WTC11 (cell line): Measurements from ENCODE around the gene PI4KA.
A peak's percentile ranks its signal among the peaks of the same experiment; 100 is the strongest.
"Not testable (repeated sequence)": the region's sequence is repeated elsewhere in the genome, so short reads cannot be mapped to it uniquely, and the experiment has no call there.

Experiments
- ATF1 ChIP-seq: sonication (generic); formaldehyde crosslinking; IDR thresholded peaks from 2 replicates; pipeline ENCODE4 v1.8.1; 2023; ENCODE audit warnings: mild to moderate bottlenecking, moderate library complexity, missing genetic modification reagents
- CREM ChIP-seq: sonication (generic); formaldehyde crosslinking; IDR thresholded peaks from 2 replicates; pipeline ENCODE4 v1.8.1; 2022; ENCODE audit warnings: mild to moderate bottlenecking, missing genetic modification reagents, moderate library complexity
- JUN ChIP-seq: sonication (generic); formaldehyde crosslinking; IDR thresholded peaks from 2 replicates; pipeline ENCODE4 v1.8.0; 2023; ENCODE audit warnings: mild to moderate bottlenecking, missing genetic modification reagents
- NFYB ChIP-seq: sonication (generic); formaldehyde crosslinking; conservative IDR thresholded peaks from 2 replicates; pipeline ENCODE4 v1.8.0; 2022; ENCODE audit warnings: low read depth, missing genetic modification reagents
- RELA ChIP-seq: sonication (generic); formaldehyde crosslinking; IDR thresholded peaks from 2 replicates; pipeline ENCODE4 v1.8.1; 2022; ENCODE audit warnings: missing genetic modification reagents, mild to moderate bottlenecking, borderline replicate concordance
- SMAD4 ChIP-seq: sonication (generic); formaldehyde crosslinking; IDR thresholded peaks from 2 replicates; pipeline ENCODE4 v1.8.0; 2022; ENCODE audit warnings: mild to moderate bottlenecking, missing genetic modification reagents
- SP1 ChIP-seq: sonication (generic); formaldehyde crosslinking; conservative IDR thresholded peaks from 2 replicates; pipeline ENCODE4 v1.8.1; 2022; ENCODE audit warnings: missing genetic modification reagents
- TCF7 ChIP-seq: sonication (generic); formaldehyde crosslinking; IDR thresholded peaks from 2 replicates; pipeline ENCODE4 v1.8.0; 2022; ENCODE audit warnings: mild to moderate bottlenecking, low read depth, missing genetic modification reagents, moderate library complexity
- ZNF317 ChIP-seq: sonication (generic); formaldehyde crosslinking; IDR thresholded peaks from 2 replicates; pipeline ENCODE4 v1.8.1; 2023; ENCODE audit warnings: low read depth, mild to moderate bottlenecking, moderate library complexity, missing genetic modification reagents, borderline replicate concordance
- ZNF416 ChIP-seq: fragments of 250-450 bp; sonication (Bioruptor Pico); IDR thresholded peaks from 2 replicates; pipeline ENCODE4 v1.9.0; 2021; ENCODE audit warnings: mild to moderate bottlenecking, inconsistent platforms
- TF ChIP-seq, protein P1 (sequence below): sonication (generic); formaldehyde crosslinking; IDR thresholded peaks from 2 replicates; pipeline ENCODE4 v1.8.1; 2023; ENCODE audit warnings: mild to moderate bottlenecking, missing genetic modification reagents
- TF ChIP-seq, protein P2 (sequence below): fragments of 200-600 bp; IDR thresholded peaks from 2 replicates; pipeline ENCODE4 v1.8.0; 2022; ENCODE audit warnings: antibody characterized with exemption
- TF ChIP-seq, protein P3 (sequence below): sonication (generic); formaldehyde crosslinking; IDR thresholded peaks from 2 replicates; pipeline ENCODE4 v1.8.0; 2022; ENCODE audit warnings: mild to moderate bottlenecking, missing genetic modification reagents

DNA sequence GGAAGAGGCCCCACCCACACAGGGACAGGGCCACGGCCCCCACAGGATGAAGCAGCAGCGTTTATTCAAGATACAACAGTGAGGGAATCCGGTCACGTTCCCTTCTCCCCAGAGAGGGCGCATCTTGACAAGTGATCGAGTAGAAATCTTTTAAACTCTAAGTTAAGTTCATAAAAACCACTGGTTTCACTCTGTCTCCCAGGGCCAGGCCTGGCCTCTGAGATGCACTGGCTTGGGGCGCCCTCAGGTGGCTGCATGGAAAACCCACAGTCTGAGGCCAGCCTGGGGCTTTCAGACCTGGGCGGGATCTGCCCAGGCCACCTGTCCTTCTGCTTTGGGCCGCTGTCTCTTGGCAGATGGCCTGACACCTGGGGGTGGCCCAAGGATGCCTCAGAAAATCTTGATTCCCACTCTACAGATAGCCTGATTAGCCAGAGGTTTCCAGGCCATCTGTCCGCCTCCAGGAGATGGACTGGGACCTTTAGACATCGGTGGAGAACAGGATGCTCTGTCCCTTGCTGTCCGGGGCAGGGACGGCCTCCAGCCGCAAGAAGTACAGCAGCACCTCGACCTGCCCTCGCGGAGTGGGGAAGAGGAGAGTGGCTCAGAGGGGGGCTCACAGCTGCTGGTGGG is 161.0 kb downstream of the PI4KA start:
- TF ChIP-seq, protein P1, sequence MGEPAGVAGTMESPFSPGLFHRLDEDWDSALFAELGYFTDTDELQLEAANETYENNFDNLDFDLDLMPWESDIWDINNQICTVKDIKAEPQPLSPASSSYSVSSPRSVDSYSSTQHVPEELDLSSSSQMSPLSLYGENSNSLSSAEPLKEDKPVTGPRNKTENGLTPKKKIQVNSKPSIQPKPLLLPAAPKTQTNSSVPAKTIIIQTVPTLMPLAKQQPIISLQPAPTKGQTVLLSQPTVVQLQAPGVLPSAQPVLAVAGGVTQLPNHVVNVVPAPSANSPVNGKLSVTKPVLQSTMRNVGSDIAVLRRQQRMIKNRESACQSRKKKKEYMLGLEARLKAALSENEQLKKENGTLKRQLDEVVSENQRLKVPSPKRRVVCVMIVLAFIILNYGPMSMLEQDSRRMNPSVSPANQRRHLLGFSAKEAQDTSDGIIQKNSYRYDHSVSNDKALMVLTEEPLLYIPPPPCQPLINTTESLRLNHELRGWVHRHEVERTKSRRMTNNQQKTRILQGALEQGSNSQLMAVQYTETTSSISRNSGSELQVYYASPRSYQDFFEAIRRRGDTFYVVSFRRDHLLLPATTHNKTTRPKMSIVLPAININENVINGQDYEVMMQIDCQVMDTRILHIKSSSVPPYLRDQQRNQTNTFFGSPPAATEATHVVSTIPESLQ (CRISPR knock-in tag): not testable (repeated sequence)
- TF ChIP-seq SMAD4 (CRISPR knock-in tag); ZNF416; CREM (CRISPR knock-in tag); NFYB (CRISPR knock-in tag); TCF7 (CRISPR knock-in tag); ATF1 (CRISPR knock-in tag); ZNF317 (CRISPR knock-in tag); JUN (CRISPR knock-in tag); SP1 (CRISPR knock-in tag); RELA (CRISPR knock-in tag): not testable (repeated sequence)
- TF ChIP-seq, protein P2, sequence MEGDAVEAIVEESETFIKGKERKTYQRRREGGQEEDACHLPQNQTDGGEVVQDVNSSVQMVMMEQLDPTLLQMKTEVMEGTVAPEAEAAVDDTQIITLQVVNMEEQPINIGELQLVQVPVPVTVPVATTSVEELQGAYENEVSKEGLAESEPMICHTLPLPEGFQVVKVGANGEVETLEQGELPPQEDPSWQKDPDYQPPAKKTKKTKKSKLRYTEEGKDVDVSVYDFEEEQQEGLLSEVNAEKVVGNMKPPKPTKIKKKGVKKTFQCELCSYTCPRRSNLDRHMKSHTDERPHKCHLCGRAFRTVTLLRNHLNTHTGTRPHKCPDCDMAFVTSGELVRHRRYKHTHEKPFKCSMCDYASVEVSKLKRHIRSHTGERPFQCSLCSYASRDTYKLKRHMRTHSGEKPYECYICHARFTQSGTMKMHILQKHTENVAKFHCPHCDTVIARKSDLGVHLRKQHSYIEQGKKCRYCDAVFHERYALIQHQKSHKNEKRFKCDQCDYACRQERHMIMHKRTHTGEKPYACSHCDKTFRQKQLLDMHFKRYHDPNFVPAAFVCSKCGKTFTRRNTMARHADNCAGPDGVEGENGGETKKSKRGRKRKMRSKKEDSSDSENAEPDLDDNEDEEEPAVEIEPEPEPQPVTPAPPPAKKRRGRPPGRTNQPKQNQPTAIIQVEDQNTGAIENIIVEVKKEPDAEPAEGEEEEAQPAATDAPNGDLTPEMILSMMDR: peak; percentile 65
- TF ChIP-seq, protein P3, sequence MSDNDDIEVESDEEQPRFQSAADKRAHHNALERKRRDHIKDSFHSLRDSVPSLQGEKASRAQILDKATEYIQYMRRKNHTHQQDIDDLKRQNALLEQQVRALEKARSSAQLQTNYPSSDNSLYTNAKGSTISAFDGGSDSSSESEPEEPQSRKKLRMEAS (CRISPR knock-in tag): not testable (repeated sequence)
